ENCODE measurements around the gene KLK11.

GRCh38 chr19:51007488-51007887 lies 18.9 kb downstream of the KLK11 start:
- TF ChIP-seq, protein P1, sequence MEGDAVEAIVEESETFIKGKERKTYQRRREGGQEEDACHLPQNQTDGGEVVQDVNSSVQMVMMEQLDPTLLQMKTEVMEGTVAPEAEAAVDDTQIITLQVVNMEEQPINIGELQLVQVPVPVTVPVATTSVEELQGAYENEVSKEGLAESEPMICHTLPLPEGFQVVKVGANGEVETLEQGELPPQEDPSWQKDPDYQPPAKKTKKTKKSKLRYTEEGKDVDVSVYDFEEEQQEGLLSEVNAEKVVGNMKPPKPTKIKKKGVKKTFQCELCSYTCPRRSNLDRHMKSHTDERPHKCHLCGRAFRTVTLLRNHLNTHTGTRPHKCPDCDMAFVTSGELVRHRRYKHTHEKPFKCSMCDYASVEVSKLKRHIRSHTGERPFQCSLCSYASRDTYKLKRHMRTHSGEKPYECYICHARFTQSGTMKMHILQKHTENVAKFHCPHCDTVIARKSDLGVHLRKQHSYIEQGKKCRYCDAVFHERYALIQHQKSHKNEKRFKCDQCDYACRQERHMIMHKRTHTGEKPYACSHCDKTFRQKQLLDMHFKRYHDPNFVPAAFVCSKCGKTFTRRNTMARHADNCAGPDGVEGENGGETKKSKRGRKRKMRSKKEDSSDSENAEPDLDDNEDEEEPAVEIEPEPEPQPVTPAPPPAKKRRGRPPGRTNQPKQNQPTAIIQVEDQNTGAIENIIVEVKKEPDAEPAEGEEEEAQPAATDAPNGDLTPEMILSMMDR (IDR thresholded peaks at IDR 0.05; ENCODE audit: control extremely low read depth in 1 of 3, insufficient read depth in 1 of 3, low read depth in 1 of 3, low read length in 3 of 3): no peak
- TF ChIP-seq ZNF274 (IDR thresholded peaks at IDR 0.05; ENCODE audit: borderline replicate concordance, extremely low read depth, low read length) (no peak), SP1 (IDR thresholded peaks at IDR 0.05; ENCODE audit: low read depth, low read length) (no peak), JUND (IDR thresholded peaks at IDR 0.05; ENCODE audit: low read length) (no peak), NANOG (IDR thresholded peaks at IDR 0.05; ENCODE audit: insufficient read depth, low read depth, low read length, poor library complexity, severe bottlenecking) (no peak), CEBPB (IDR thresholded peaks at IDR 0.05; ENCODE audit: low read depth, low read length) (no peak), TBP (IDR thresholded peaks at IDR 0.05; ENCODE audit: low read depth, low read length) (no peak), EZH2 (IDR thresholded peaks at IDR 0.05; ENCODE audit: low read depth, low read length, severe bottlenecking) (no peak), YY1 (IDR thresholded peaks at IDR 0.05; ENCODE audit: low read depth, low read length) (no peak), EP300 (IDR thresholded peaks at IDR 0.05; ENCODE audit: borderline replicate concordance in 1 of 2, low read depth in 2 of 2, low read length in 2 of 2) (no peak), POLR2A (IDR thresholded peaks at IDR 0.05; ENCODE audit: control extremely low read depth in 1 of 2, low read depth in 2 of 2, low read length in 2 of 2) (no peak), JUN (IDR thresholded peaks at IDR 0.05; ENCODE audit: low read depth, low read length) (no peak), KDM5A (IDR thresholded peaks at IDR 0.05; ENCODE audit: low read length) (no peak)

All from H1 (cell line).